ENCODE measurements around the gene CAPRIN2.

DNA sequence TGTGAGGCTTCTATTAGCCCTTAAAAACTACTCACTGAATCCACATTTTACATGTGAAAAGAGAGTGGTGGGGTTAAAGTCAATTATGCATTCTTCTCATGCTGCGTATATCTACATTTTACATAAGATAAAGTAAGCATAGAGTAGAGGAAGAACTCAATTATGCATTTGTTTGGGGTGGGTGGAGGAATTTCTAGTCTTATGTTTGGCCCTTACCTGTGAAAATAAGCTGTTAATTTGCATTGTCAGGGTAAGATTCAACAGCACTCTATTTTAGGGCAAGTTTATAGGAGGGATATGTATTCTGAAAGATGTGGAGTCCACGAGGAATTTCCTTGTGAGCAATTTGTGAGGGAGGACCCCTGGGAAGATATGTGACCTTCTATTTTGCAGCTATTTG lies 30.9 kb upstream of the CAPRIN2 start:
- TF ChIP-seq, protein P1, sequence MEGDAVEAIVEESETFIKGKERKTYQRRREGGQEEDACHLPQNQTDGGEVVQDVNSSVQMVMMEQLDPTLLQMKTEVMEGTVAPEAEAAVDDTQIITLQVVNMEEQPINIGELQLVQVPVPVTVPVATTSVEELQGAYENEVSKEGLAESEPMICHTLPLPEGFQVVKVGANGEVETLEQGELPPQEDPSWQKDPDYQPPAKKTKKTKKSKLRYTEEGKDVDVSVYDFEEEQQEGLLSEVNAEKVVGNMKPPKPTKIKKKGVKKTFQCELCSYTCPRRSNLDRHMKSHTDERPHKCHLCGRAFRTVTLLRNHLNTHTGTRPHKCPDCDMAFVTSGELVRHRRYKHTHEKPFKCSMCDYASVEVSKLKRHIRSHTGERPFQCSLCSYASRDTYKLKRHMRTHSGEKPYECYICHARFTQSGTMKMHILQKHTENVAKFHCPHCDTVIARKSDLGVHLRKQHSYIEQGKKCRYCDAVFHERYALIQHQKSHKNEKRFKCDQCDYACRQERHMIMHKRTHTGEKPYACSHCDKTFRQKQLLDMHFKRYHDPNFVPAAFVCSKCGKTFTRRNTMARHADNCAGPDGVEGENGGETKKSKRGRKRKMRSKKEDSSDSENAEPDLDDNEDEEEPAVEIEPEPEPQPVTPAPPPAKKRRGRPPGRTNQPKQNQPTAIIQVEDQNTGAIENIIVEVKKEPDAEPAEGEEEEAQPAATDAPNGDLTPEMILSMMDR (conservative IDR thresholded peaks at IDR 0.05; ENCODE audit: low read depth, low read length): no peak
- TF ChIP-seq EZH2 (IDR thresholded peaks at IDR 0.05; ENCODE audit: borderline replicate concordance, low read depth, low read length, poor library complexity, severe bottlenecking): no peak

Data from A673 (cell line).